Right lung (tissue), 5 donors: ENCODE measurements around the gene NUDT9. TPM values are rescaled to one million over a fixed set of nuclear protein-coding genes. Genes with fewer than 3 reads are reported as not detected.
"Not testable (repeated sequence)": the region's sequence is repeated elsewhere in the genome, so short reads cannot be mapped to it uniquely, and the experiment has no call there.

Experiments used
- DNase-seq, 2 donors: peaks; one replicate each; pipeline ENCODE4 v3.0.0-alpha.2; 2013
- polyA plus RNA-seq, 5 donors: library from polyadenylated mRNA; unstranded; fragments of 120-200 nt; gene quantifications; one replicate each; pipeline versions ENCODE4 v1.2.1 to v1.2.3, GENCODE V29; 2013; ENCODE audit warnings: inconsistent platforms in 1 of 5, low replicate concordance in 1 of 5; ENCODE audit not compliant: insufficient read length in 5 of 5, insufficient read depth in 1 of 5

The NUDT9 gene
- polyA plus RNA-seq, 5 donors = 45.1 to 55.9 (median 50.5) TPM

DNA sequence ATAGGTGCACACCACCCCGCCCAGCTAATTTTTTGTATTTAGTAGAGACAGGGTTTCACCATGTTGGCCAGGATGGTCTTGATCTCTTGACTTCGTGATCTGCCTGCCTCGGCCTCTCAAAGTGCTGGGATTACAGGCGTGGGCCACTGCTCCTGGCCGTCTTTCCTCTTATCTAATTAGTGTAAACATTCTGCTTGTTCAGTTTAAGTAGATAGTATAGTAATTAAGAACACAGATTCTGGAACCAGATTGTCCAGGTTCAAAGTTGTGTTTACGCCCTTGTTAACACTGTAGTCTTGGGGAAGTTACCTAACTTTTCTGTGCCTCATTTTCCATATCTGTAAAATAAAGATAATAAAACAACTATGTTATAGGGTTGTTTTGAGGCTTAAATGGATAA is 24.0 kb downstream of the NUDT9 start:
- DNase-seq = not testable (repeated sequence)

DNA sequence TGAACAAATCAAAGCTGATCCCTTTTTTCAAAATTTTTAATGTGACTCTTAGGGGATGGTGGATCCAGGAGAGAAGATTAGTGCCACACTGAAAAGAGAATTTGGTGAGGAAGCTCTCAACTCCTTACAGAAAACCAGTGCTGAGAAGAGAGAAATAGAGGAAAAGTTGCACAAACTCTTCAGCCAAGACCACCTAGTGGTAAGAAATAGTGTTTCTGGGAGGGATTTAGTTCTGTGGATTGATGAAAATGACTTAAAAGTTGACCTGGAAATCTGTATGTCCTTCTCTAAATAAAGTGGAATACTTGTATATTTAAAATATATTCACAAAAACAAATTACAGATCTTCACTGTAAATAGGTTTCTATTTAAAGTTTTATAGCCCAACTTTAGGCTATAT is 29.2 kb downstream of the NUDT9 start:
- no peak for DNase-seq

DNA sequence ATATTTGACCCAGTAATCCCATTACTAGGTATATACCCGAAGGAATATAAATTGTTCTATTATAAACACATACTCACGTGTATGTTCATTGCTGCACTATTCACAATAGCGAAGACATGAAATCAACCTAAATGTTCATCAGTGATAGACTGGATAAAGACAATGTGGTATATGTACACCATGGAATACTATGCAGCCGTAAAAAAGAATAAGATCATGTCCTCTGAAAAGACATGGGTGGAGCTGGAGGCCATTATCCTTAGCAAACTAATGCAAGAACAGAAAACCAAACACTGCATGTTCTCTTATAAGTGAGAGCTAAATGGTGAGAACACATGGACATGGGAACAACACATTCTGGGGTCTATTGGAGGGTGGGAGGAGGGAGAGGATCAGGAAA is 36.5 kb downstream of the NUDT9 start:
- no peak for DNase-seq

DNA sequence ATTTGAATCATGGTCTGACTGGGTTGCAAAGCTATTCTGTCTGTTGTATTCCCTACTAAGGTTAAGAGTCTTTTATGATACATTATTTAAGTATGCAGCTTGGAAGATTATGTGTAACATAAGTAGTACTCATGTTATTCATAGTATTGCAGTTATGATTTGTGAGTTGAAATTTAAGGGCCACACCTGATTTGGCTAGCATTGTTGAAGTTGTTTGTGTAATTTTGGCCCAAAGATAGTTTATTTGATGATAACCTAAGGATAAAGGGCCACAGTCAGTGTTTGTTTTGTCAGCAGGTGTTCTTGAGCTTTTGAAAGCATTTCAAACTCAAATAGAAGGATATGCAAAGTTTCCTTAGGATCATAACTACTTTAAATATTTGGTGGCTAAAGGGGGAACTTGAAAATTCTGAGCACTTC is 38.9 kb downstream of the NUDT9 start:
- DNase-seq = no peak

DNA sequence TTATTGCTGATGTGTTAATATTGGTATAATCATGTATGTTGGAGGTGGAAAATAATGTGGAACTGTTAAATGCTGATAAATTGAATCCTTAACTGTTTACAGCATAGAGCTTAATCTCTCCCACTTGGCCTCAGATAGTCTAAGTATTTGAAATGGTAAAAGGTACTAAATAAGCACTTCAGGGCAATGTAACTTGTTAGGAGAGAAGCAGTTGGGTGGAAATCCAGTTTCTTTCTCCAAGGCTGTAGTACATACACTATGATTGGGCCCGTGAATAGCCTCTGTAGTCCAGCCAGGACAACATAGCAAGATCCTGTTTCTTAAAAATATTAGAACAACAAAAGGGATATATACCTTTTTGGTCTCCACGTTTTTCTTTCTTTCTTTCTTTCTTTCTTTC is 39.7 kb downstream of the NUDT9 start:
- DNase-seq = no peak

DNA sequence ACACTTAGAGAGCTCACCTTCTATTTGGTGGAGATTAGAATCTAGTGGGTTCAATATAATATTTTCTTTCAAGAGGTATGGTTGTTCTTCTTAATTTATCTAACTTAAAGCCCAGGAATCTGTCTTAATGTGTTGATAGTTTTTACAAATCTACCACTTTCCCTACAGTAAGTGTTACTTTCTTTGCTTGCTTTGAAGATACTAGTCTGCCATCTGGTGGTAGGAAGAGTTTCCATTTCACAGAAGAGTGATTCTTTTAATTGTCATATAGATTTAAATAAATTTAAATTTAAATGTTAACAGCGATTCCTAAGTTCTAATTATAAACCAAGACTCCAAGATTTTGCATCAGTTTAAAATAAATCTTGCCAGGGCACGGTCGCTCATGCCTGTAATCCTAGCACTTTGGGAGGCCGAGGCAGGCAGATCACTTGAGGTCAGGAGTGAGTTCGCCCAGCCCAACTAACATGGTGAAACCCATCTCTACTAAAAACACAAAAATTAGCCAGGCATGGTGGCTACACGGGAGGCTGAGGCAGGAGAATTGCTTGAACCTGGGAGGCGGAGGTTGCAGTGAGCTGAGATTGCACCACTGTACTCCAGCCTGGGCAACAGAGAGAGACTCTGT is 43.5 kb downstream of the NUDT9 start:
- peak; percentile 23 to 32 for DNase-seq

DNA sequence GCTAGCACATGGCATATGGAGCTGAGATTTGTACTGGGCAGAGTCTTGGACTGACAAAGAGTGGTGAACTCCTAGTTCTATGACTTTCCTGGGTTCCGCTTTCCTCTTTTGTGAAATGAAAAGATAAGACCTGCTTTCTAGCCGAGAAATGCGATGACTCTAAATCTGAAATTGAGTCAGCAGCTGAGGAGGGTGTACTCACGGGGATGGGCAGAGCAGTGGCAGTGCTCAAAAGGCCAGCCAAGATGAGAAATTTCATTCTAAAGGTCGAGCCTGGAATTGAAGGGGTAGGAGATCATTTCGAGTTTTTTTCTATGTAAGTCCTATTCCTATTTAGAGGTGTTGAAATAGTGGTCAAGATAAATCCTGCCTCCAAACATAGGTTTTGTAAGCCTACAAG is 47.0 kb downstream of the NUDT9 start:
- DNase-seq = no peak

DNA sequence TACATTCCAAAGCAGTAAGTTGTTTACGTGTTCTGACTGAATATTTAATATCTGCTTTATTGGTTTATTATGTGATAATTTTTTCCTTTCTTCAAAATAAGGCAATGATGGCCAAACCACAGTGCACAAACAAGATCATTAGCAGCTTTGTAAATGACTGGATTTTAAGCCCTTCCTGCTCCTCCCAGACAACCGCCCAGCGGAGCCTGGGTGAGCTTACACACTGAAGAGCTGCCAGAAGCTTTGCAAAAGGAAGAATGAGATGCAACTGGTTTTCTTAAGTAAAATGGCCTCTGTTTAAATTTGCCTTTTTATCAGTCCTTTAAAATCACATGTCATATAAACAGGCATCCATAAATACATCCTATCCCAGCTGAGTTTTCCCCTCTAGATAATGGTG is 54.6 kb downstream of the NUDT9 start:
- no peak for DNase-seq

DNA sequence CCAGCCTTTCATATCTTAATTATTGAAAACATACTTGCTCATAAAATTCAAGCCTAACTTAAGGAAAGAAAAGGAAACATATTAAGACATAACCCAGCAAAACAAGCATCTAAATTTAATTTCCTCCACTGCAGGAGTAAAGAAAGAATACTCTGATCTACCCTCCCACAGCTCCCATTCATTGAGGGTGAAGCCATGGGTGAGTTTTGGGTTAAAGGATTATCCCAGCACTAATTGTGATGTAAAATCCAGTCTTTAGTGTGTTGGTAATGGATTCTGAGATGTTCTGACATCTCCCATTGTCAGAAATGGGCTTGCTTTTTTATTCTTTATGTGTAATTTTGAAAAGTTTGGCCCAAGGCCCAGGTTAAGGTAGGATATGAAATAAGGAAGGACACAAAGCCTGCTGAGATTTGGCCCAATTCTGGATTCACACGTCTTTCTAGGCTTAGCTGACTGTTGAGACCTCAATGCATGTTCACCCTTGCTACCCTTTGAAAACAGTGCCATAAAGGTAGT is 56.4 kb downstream of the NUDT9 start:
- no peak for DNase-seq

DNA sequence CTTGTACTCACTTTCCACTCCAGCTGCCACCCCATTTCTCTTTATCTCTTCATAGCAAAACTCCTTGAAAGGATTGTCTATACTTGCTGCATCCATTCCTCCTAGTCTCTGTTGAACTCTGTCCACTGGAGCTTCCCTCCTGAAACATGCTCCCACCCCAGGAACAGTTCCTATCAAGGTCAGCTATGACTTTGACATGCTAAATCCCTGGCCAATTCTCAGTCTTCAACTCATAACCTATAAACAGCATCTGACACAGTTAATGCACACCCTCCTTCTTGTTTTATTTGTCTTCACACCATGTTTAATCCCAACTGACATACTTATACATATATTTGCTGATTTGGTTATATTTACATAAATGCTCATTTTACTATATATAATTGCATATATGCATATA is 59.0 kb downstream of the NUDT9 start:
- no peak for DNase-seq

DNA sequence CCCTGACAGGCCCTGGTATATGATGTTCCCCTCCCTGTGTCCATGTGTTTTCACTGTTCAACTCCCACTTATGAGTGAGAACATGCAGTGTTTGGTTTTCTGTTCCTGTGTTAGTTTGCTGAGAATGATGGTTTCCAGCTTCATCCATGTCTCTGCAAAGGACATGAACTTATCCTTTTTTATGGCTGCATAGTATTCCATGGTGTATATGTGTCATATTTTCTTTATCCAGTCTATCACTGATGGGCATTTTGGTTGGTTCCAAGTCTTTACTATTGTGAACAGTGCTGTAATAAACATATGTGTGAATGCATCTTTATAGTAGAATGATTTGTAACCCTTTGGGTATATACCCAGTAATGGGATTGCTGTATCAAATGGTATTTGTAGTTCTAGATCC is 60.9 kb downstream of the NUDT9 start:
- DNase-seq = not testable (repeated sequence)

DNA sequence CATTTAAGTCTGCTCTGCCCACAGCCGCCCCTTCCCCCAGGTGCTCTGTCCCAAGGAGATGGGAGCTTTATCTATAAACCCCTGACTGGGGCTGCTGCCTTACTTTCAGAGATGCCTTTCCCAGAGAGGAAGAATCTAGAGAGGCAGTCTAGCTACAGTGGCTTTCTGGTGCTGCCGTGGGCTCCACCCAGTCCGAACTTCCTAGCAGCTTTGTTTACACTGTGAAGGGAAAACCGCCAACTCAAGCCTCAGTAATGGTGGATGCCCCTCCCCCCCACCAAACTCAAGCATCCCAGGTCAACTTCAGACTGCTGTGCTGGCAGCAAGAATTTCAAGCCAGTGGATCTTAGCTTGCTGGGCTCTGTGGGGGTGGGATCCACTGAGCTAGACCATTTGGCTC is 66.3 kb downstream of the NUDT9 start:
- DNase-seq = not testable (repeated sequence)

DNA sequence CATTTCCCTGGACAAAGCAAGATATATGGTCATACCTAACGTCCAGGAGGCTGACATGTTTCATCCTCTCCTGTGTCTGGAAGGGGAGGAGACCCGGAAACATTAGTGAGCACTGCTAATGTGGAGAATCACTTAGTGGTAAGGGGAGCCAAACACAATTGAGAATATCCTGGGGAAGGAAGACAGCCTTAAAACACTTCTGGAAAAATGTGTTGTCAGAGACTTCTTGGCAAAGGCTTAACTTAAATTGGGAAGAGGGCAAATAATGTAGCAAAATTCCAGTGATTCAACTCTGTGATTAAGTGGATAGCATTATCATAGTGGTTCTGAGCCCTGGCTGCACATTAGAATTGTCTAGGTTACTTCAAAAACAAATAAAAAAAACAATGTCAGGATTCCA is 67.3 kb downstream of the NUDT9 start:
- DNase-seq = no peak

DNA sequence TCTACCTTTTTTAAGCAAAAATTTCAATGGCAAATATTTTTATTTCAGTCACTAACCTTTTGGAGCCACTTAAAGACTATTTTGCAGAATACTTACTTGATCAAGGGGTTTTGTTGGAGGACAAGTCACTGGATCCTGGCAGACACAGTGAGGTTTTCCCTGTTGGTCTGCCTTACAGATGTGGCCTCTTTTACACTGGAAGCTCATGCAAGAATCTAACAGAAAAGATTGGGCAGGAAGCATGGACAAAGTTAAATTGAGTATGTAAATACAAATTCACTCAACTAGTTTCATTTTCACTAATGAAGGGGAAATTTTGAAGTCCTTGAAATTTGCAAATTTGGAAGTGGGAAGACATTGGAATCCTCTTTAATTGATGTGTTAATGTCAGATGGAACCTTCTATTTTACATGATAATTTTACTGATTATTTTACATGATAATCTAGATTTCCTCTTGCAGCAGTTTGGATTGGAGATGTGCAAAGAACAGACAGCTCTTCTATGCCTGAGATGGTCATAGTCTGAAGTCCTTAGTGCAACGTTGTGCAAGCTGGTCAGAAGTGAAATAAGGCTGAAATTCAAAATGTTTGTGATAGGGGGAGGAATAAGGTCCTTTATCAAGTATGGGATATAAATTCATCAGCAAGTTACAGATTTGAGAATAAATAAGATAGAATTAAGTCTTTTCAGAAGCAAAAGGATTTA is 68.4 kb downstream of the NUDT9 start:
- no peak for DNase-seq

DNA sequence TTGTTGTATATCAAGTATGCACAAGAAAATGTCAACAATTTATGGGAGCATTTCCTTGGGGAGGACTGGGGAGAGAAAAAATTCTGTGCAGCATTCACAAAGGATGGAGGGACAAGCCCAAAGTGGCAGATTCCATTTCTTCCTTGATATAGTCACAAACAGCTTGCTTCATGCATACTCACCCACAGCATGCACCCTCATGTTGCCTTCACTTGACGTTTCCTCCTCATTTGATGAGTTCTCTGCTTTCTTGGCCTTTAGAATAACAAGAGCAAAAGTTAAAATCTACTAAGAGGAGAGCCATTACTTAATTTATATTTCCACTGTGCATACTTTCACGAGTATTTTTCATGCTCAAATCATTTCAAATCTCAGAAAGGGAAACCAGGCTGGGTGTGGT is 69.1 kb downstream of the NUDT9 start:
- DNase-seq = no peak

DNA sequence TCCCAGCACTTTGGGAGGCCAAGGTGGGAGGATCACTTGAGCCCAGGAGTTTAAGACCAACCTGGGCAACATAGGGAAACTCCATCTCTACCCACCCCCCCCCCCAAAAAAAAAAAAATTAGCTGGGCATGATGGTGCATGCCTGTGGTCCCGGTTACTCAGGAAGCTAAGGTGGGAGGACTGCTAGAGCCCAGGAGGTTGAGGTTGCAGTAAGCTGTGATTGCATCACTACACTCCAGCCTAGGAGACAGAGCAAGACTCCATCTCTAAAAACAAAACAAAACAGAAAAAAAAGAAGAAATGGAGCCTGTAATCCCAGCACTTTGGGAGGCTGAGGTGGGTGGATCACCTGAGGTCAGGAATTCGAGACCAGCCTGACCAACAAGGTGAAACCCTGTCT is 69.5 kb downstream of the NUDT9 start:
- DNase-seq = not testable (repeated sequence)

DNA sequence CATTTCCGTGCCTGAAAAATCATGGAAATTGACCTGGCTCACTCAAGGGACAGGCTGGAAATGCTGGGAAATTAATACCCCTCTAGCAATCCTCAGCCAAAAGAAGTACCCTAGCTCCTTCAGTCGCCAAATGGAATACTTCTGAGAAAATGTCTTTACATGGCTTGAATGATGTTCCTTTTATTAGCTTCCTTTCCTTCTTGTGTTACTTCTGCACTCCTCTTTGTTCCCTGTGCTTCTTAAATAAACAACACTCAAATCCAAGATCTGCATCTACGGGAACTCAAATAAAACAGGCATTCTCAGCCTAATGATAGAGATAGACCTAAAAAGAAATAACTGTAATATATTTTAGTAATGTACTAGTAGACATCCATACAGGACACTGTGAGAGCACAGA is 70.7 kb downstream of the NUDT9 start:
- no peak for DNase-seq

DNA sequence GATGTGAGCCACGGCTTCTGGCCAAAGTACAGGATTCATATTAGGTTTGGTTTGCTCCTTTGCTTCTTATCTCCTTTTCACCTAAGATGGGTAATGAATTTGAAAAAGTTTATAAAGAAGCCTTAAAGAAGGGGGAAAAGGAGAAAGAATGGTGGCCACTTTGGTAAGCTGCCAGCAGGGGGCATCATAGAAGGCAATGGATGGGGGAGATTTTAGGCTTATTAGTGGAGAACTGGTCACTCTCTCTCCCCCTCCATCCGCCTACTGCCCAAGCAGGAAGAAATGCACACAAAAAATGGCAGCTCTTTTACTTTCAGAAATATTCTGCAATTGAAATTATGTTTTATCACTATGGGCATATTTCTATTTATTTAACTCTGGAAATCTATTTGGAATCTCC is 74.8 kb downstream of the NUDT9 start:
- DNase-seq = no peak

DNA sequence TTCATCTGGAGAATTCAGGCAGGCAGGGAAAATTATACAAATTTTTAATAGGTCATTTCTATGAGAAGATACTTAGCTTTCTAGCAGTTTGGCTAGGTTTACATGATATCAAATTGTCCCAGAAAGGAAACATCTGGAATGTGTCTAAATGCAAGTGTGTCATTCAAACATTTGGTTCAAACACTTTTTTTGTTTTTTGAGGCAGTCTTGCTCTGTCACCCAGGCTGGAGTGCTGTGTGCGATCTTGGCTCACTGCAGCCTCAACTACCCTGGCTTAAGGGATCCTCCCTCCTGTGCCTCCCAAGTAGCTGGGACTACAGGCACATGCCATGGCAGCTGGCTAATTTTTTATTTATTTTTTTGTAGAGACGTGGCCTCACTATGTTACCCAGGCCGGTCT is 75.2 kb downstream of the NUDT9 start:
- peak; percentile 45 to 47 for DNase-seq

DNA sequence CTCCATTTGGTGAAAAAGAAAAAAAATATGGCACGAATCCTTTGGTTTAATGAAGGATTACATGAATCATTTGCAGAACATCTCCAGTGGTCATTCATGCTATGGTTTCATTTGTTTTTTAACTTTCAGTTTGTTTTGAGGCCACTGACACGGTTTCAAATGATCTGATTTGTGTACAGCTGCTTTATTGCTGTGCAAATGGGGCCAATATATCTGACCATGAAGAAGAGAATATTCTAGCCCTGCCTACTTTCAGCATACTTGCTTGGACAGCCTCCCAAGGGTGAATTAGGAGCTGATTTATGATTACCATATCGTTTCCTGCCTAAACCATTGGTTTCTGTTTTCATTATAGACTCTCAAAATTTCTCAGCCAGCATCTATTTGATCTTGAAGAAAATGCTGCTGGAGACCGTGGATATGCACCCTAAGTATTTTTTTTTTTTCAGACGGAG is 76.1 kb downstream of the NUDT9 start:
- DNase-seq = peak; percentile 51 to 56

DNA sequence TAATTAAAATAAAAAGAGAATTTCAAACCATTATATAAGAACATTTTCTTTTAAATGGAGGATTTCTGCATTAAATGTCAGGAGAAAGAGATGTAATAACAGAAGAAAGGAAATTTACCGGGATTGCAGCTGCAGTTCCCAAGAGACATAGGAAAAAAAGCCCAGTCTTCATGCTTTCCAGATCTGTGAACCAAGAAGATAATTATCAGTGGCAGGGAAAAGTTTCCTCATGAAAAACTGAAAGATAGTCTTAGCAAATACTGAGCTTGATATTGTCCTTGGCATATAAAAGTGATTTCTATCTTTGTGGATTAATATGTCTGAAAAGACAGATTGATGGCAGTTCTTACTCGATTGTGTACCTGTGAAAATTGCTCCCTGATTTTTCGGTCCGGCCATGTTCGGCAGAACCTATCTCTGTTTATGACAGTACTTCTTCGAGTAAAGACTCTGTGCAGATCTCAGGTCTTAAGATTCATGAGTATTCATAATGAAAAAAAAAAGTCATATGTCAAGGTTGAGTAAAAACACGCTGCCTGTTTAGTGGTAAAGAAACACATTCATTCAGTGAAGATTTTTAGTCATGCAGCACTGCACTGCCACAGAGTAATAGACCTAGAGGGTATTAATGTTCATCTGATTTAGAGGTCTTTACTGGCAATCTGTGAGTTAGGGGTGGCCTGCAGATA is 77.2 kb downstream of the NUDT9 start:
- no peak for DNase-seq

DNA sequence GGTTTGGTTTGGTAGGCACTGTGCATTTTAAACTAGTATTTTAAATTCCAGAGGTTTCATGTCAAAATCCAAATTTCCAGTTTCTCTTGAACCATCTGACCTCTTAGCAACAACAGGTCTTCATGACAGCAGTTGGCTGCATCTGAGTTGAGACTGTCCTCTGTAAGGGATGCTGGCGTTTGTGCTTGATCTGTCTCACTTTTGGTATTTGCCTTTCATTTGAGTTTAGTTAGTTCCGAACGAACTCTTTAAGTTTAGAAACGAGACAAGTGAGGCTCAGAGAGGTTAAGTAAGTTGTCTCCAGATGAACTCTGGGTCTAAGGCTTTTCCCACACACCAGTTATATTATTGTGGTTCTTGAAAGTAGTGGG is 77.7 kb downstream of the NUDT9 start:
- no peak for DNase-seq
